Measurements from ENCODE around the gene GALNT2.

The GALNT2 gene

DNA sequence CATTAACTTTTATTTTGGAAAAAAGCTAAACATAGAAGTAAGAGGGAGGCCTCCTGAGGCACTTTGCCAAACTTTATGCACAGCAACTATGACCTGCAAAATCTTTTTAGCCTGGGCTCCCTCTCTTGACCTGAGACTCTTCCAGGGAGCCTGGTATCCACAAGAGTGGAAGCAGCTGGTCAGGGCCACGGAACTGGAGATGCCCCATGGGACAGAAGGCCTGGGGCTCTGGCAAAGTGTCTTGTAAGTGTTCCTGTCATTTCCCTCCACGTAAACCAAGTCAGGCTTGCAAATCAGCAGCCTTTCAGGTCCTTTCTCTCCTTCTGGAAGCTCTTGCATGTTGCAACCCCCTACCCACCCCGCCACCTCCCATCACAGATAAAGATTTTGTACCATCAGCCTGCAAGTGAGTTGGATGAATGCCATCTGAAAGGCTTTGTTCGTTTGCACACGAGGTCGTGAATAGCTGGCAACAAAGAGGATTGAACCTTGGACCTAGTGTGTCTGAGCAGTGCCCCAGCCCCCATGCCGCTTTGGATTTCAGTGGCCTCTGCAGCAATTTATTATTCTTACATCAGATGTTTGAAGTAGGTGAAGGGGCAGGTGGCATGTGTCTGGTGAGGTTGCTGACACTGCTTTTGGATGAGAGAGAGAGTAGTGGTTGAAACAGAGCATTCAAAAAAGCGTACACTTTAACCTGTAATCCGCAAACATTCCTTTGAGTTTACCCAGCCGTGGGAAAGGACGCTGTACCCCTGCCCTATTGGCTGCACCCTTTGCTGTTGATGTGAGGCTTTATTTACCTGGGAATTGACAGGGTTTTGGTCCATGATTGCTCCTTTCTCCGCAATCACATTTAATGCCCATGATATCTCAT is 91.6 kb downstream of the GALNT2 start:
- Histone ChIP-seq H3K9ac (ENCODE audit: low read depth, low read length, poor library complexity, severe bottlenecking) (no peak overlapping the region), H3K79me2 (ENCODE audit: insufficient read depth, low read length) (peaks cover 100% of the 10 kb centered on the region), H3K27me3 (ENCODE audit: insufficient read depth, low read length, poor library complexity, severe bottlenecking) (no peaks in the 10 kb centered on the region), H2AFZ (ENCODE audit: low read length) (no peak overlapping the region), H3K4me1 (ENCODE audit: insufficient read depth, low read length, poor library complexity, severe bottlenecking) (peaks cover 77% of the 10 kb centered on the region), H3F3A (ENCODE audit: low read depth) (no peaks in the 10 kb centered on the region), H3K4me2 (ENCODE audit: low read depth, low read length, poor library complexity, severe bottlenecking) (no peak overlapping the region), H3K9me2 (replicated peaks; ENCODE audit: low read depth, low read length) (no peaks in the 10 kb centered on the region), H3K9me3 (ENCODE audit: insufficient read depth, low read depth, low read length) (no peaks in the 10 kb centered on the region), H3K4me3 (ENCODE audit: low read length, poor library complexity, severe bottlenecking) (no peak overlapping the region), H4K20me1 (ENCODE audit: insufficient read depth, low read length, poor library complexity, severe bottlenecking) (peaks cover 35% of the 10 kb centered on the region), H3K36me3 (ENCODE audit: insufficient read depth, low read length) (peaks cover 11% of the 10 kb centered on the region; the same call in 1 of the 2 replicates)
- TF ChIP-seq, protein P1, sequence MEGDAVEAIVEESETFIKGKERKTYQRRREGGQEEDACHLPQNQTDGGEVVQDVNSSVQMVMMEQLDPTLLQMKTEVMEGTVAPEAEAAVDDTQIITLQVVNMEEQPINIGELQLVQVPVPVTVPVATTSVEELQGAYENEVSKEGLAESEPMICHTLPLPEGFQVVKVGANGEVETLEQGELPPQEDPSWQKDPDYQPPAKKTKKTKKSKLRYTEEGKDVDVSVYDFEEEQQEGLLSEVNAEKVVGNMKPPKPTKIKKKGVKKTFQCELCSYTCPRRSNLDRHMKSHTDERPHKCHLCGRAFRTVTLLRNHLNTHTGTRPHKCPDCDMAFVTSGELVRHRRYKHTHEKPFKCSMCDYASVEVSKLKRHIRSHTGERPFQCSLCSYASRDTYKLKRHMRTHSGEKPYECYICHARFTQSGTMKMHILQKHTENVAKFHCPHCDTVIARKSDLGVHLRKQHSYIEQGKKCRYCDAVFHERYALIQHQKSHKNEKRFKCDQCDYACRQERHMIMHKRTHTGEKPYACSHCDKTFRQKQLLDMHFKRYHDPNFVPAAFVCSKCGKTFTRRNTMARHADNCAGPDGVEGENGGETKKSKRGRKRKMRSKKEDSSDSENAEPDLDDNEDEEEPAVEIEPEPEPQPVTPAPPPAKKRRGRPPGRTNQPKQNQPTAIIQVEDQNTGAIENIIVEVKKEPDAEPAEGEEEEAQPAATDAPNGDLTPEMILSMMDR (conservative IDR thresholded peaks at IDR 0.05; ENCODE audit: low read length), result no peak
- TF ChIP-seq EZH2phosphoT487 (IDR thresholded peaks at IDR 0.05; ENCODE audit: borderline replicate concordance), result no peak

DNA sequence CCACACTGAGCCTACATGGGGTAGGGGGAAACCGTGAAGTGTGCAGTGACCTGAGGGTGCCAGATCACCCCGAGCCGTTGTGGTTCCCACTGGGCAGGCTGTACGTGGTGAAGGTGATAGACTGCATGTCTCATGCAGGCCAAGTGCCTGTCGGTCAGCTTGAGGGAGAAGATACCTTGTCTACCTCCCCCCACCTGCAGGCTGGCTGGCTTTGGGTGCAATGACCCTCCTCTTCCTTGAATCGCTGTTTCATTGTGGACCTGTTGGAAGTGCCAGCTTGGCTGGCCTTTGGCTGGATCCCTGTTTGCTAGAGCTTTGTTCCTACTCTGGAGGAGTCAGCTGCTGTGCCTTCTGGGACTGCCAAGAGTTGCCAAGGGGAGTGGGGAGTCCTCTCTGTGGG is 92.5 kb downstream of the GALNT2 start:
- Histone ChIP-seq H3K9me2 (replicated peaks; ENCODE audit: low read depth, low read length) (no peaks in the 10 kb centered on the region), H3K9ac (ENCODE audit: low read depth, low read length, poor library complexity, severe bottlenecking) (no peak overlapping the region), H3K27me3 (ENCODE audit: insufficient read depth, low read length, poor library complexity, severe bottlenecking) (no peaks in the 10 kb centered on the region), H3K36me3 (ENCODE audit: insufficient read depth, low read length) (peaks cover 12% of the 10 kb centered on the region; the same call in 1 of the 2 replicates), H3K4me2 (ENCODE audit: low read depth, low read length, poor library complexity, severe bottlenecking) (no peak overlapping the region), H3K4me1 (ENCODE audit: insufficient read depth, low read length, poor library complexity, severe bottlenecking) (peaks cover 68% of the 10 kb centered on the region), H3K4me3 (ENCODE audit: low read length, poor library complexity, severe bottlenecking) (no peak overlapping the region), H4K20me1 (ENCODE audit: insufficient read depth, low read length, poor library complexity, severe bottlenecking) (peaks cover 25% of the 10 kb centered on the region), H2AFZ (ENCODE audit: low read length) (no peak overlapping the region), H3K9me3 (ENCODE audit: insufficient read depth, low read depth, low read length) (no peaks in the 10 kb centered on the region), H3F3A (ENCODE audit: low read depth) (no peaks in the 10 kb centered on the region), H3K79me2 (ENCODE audit: insufficient read depth, low read length) (peaks cover 100% of the 10 kb centered on the region)
- TF ChIP-seq EZH2phosphoT487 (IDR thresholded peaks at IDR 0.05; ENCODE audit: borderline replicate concordance), result no peak
- TF ChIP-seq, protein P1 (conservative IDR thresholded peaks at IDR 0.05; ENCODE audit: low read length), result no peak

DNA sequence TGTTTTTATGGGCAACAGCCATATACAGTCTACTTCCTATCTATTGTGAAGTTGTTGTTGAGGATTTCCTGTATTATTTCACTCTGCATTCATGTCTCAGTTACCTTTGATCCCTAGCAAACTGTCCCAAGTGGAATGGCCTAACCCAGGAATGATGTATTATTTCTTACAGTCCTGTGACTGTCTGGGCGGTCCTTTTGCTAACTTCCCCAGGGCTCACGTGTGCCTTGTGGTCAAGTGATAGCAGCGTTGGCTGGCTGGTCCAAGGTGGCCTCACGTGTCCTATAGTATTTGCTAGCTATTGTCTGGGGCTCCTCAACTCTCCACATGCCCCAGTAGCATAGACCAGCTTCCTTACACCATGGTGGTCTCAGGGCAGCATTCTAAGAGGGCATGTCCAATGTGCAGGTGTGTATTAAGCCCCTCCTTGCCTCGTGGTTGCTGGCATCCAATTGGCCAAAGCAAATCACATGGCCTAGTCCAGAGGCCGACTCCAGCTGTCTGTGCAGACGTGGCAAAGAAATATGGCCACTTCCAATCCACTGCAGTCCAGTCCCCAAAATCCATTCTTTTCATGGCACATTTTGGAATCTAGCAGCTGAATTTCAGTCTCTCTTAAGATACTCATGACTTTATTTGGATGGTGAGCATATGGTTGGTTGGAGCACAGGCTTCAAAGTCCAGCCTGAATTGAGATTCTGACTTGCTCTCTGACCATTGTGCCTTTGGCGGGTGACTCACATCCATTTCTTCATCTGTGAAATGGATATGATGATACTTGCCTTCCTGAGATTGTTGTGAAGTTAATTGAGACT is 94.1 kb downstream of the GALNT2 start:
- Histone ChIP-seq H3K9me2 (replicated peaks; ENCODE audit: low read depth, low read length) (no peaks in the 10 kb centered on the region), H3K9ac (ENCODE audit: low read depth, low read length, poor library complexity, severe bottlenecking) (no peak overlapping the region), H3K4me1 (ENCODE audit: insufficient read depth, low read length, poor library complexity, severe bottlenecking) (peaks cover 52% of the 10 kb centered on the region), H3K27me3 (ENCODE audit: insufficient read depth, low read length, poor library complexity, severe bottlenecking) (no peaks in the 10 kb centered on the region), H2AFZ (ENCODE audit: low read length) (no peak overlapping the region), H3K9me3 (ENCODE audit: insufficient read depth, low read depth, low read length) (no peaks in the 10 kb centered on the region), H3K79me2 (ENCODE audit: insufficient read depth, low read length) (peaks cover 100% of the 10 kb centered on the region), H3F3A (ENCODE audit: low read depth) (no peaks in the 10 kb centered on the region), H4K20me1 (ENCODE audit: insufficient read depth, low read length, poor library complexity, severe bottlenecking) (peaks cover 10% of the 10 kb centered on the region), H3K4me3 (ENCODE audit: low read length, poor library complexity, severe bottlenecking) (no peak overlapping the region), H3K4me2 (ENCODE audit: low read depth, low read length, poor library complexity, severe bottlenecking) (peak overlapping the region; percentile 11), H3K36me3 (ENCODE audit: insufficient read depth, low read length) (peaks cover 15% of the 10 kb centered on the region; the same call in 1 of the 2 replicates)
- TF ChIP-seq EZH2phosphoT487 (IDR thresholded peaks at IDR 0.05; ENCODE audit: borderline replicate concordance), result no peak
- TF ChIP-seq, protein P1 (conservative IDR thresholded peaks at IDR 0.05; ENCODE audit: low read length), result no peak
